PC-9 (cell line): ENCODE data around the gene USP24. TPM values are rescaled to one million over a fixed set of nuclear protein-coding genes. Genes with fewer than 3 reads are reported as not detected.

ENCODE experiments used
- BruUV-seq: library from RNA; stranded (reverse); fragments of 400-500 nt; replicated peaks from 2 replicates; lab custom pipeline; 2021; lab: Mats Ljungman, UMichigan
- CTCF ChIA-PET: fragments of 300-600 bp; sonication (Branson Sonifier 250); formaldehyde crosslinking; loops from one replicate; lab custom pipeline; 2022; ENCODE audit warnings: antibody characterized with exemption; lab: Charles Lee
- POLR2A ChIA-PET: fragments of 300-600 bp; sonication (Branson Sonifier 250); formaldehyde crosslinking; loops from one replicate; lab custom pipeline; 2022; ENCODE audit warnings: antibody characterized with exemption; ENCODE audit not compliant: unreplicated experiment; lab: Charles Lee
- DNase-seq, 2 experiments: peaks; one replicate each; pipeline versions ENCODE4 v3.0.0 to v3.0.0-alpha.2; 2015 to 2022; ENCODE audit warnings: mixed read lengths in 1 of 2
- H2AFZ ChIP-seq: fragments of 200-600 bp; sonication (generic); 2 replicates; pipeline ENCODE4 v1.8.1; 2017; ENCODE audit warnings: antibody characterized with exemption
- H3F3A ChIP-seq: fragments of 200-600 bp; sonication (generic); 2 replicates; pipeline ENCODE4 v1.8.1; 2017; ENCODE audit warnings: antibody characterized with exemption, mild to moderate bottlenecking, low read depth; ENCODE audit not compliant: insufficient read depth
- H3K27ac ChIP-seq: fragments of 200-600 bp; sonication (generic); 2 replicates; pipeline ENCODE4 v1.6.1; 2016; ENCODE audit warnings: mixed run types
- H3K27me3 ChIP-seq: fragments of 200-600 bp; sonication (generic); 2 replicates; pipeline ENCODE4 v1.6.1; 2016; ENCODE audit warnings: low read depth, mixed run types; ENCODE audit not compliant: insufficient read depth
- H3K36me3 ChIP-seq: fragments of 200-600 bp; sonication (generic); 2 replicates; pipeline ENCODE4 v1.6.1; 2016; ENCODE audit warnings: low read depth, mixed run types
- H3K4me1 ChIP-seq: fragments of 200-600 bp; sonication (generic); replicated peaks from 2 replicates; pipeline ENCODE4 v1.6.1; 2016; ENCODE audit warnings: mixed run types; ENCODE audit not compliant: insufficient read depth
- H3K4me2 ChIP-seq: fragments of 200-600 bp; sonication (generic); 2 replicates; pipeline ENCODE4 v1.6.1; 2017; ENCODE audit warnings: mixed run types
- H3K4me3 ChIP-seq: fragments of 200-600 bp; sonication (generic); 2 replicates; pipeline ENCODE4 v1.6.1; 2016; ENCODE audit warnings: mixed run types
- H3K79me2 ChIP-seq: fragments of 200-600 bp; sonication (generic); 2 replicates; pipeline ENCODE4 v1.6.1; 2017; ENCODE audit warnings: low read depth, mixed run types
- H3K9me2 ChIP-seq: fragments of 200-600 bp; sonication (generic); 2 replicates; pipeline ENCODE4 v1.8.1; 2017; ENCODE audit warnings: mild to moderate bottlenecking; ENCODE audit not compliant: insufficient read depth
- H3K9me3 ChIP-seq: fragments of 200-600 bp; sonication (generic); 2 replicates; pipeline ENCODE4 v1.8.1; 2016; ENCODE audit warnings: low read depth; ENCODE audit not compliant: insufficient read depth
- H4K20me1 ChIP-seq: fragments of 200-600 bp; sonication (generic); 2 replicates; pipeline ENCODE4 v1.8.1; 2017; ENCODE audit not compliant: insufficient read depth
- EZH2 ChIP-seq: fragments of 200-600 bp; sonication (generic); IDR thresholded peaks from 2 replicates; pipeline ENCODE4 v1.8.0; 2017; ENCODE audit warnings: antibody characterized with exemption, low read depth
- intact Hi-C: fragments of 100-400 bp; cut with micrococcal nuclease; formaldehyde crosslinking; loops from one replicate; pipeline ENCODE4 v1.10.0; 2022; ENCODE audit not compliant: unreplicated experiment
- total RNA-seq: library from RNA; stranded (reverse); gene quantifications from 2 replicates; pipeline ENCODE4 v1.2.3, GENCODE V29; 2021
- TF ChIP-seq, protein P1 (sequence below): fragments of 200-600 bp; sonication (generic); conservative IDR thresholded peaks from 2 replicates; pipeline ENCODE4 v1.6.1; 2017; ENCODE audit warnings: mixed run types, antibody characterized with exemption, mild to moderate bottlenecking, moderate library complexity

USP24 gene
- total RNA-seq, 1 experiment from 2014 or later: 61.0 TPM

DNA sequence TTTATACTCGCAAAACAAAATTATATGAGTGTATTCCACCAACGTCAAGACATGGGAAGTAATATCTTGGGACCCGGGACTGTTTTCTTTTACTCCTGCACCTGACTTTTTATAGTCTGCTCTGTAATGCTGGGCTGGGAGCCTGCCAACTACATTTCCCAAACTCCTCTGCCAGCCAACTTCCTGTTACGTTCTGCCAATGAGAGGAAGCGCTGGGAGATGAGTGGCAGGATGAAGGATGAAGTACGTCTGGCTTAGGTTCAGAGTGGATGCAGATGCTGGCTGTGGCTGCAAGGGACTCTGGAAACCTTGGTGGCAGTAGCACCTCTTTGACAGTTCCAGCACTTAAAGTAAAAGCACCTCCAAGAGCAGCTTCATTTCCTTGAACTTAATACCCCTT is 59.6 kb downstream of the USP24 start:
- DNase-seq: no peak
- H3K36me3 ChIP-seq: peaks cover 37% of the 10 kb centered on the region
- H3K4me2 ChIP-seq: no peak overlapping the region

GRCh38 chr1:55154616-55155015 is 60.5 kb downstream of the USP24 start:
- Histone ChIP-seq H3K27ac (no peak overlapping the region), H4K20me1 (no peaks in the 10 kb centered on the region; the same call in 1 of the 2 replicates), H3K4me3 (no peak overlapping the region), H3K9me2 (no peaks in the 10 kb centered on the region), H3K27me3 (no peaks in the 10 kb centered on the region), H2AFZ (no peak overlapping the region), H3K36me3 (peaks cover 34% of the 10 kb centered on the region), H3K4me2 (no peak overlapping the region), H3K4me1 (no peaks in the 10 kb centered on the region), H3K79me2 (no peaks in the 10 kb centered on the region), H3K9me3 (no peaks in the 10 kb centered on the region), H3F3A (peaks cover 18% of the 10 kb centered on the region; the same call in 1 of the 2 replicates)
- no TSS peak for BruUV-seq
- POLR2A ChIA-PET: no interaction called here
- intact Hi-C loops: no loop called here
- TF ChIP-seq, protein P1, sequence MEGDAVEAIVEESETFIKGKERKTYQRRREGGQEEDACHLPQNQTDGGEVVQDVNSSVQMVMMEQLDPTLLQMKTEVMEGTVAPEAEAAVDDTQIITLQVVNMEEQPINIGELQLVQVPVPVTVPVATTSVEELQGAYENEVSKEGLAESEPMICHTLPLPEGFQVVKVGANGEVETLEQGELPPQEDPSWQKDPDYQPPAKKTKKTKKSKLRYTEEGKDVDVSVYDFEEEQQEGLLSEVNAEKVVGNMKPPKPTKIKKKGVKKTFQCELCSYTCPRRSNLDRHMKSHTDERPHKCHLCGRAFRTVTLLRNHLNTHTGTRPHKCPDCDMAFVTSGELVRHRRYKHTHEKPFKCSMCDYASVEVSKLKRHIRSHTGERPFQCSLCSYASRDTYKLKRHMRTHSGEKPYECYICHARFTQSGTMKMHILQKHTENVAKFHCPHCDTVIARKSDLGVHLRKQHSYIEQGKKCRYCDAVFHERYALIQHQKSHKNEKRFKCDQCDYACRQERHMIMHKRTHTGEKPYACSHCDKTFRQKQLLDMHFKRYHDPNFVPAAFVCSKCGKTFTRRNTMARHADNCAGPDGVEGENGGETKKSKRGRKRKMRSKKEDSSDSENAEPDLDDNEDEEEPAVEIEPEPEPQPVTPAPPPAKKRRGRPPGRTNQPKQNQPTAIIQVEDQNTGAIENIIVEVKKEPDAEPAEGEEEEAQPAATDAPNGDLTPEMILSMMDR: no peak
- no peak for TF ChIP-seq EZH2
- no peak for DNase-seq
- CTCF ChIA-PET: no interaction called here

More for the DNA sequence above, 59.6 kb downstream of the USP24 start:
- H4K20me1 ChIP-seq: no peaks in the 10 kb centered on the region; the same call in 1 of the 2 replicates
- peaks cover 18% of the 10 kb centered on the region; the same call in 1 of the 2 replicates for H3F3A ChIP-seq
- H3K4me1 ChIP-seq: no peaks in the 10 kb centered on the region
- no TSS peak for BruUV-seq
- no peak overlapping the region for H2AFZ ChIP-seq
- H3K4me3 ChIP-seq: no peak overlapping the region
- H3K79me2 ChIP-seq: no peaks in the 10 kb centered on the region
- intact Hi-C loops: no loop called here
- H3K27me3 ChIP-seq: no peaks in the 10 kb centered on the region
- ChIA-PET POLR2A (no interaction called here), CTCF (no interaction called here)
- no peak for TF ChIP-seq EZH2
- TF ChIP-seq, protein P1: no peak
- H3K27ac ChIP-seq: no peak overlapping the region
- H3K9me2 ChIP-seq: no peaks in the 10 kb centered on the region
- no peaks in the 10 kb centered on the region for H3K9me3 ChIP-seq

- Histone ChIP-seq H3K4me3 (no peak overlapping the region), H4K20me1 (no peaks in the 10 kb centered on the region; the same call in 1 of the 2 replicates), H3K27ac (no peak overlapping the region), H3K79me2 (no peaks in the 10 kb centered on the region), H3K36me3 (peaks cover 36% of the 10 kb centered on the region), H3K4me2 (no peak overlapping the region), H3K9me3 (no peaks in the 10 kb centered on the region), H3F3A (peaks cover 17% of the 10 kb centered on the region), H2AFZ (no peak overlapping the region), H3K9me2 (no peaks in the 10 kb centered on the region), H3K4me1 (no peaks in the 10 kb centered on the region), H3K27me3 (no peaks in the 10 kb centered on the region)
- intact Hi-C loops: no loop called here
- CTCF ChIA-PET: no interaction called here
- POLR2A ChIA-PET: no interaction called here
- BruUV-seq: no TSS peak
- TF ChIP-seq EZH2: no peak
- TF ChIP-seq, protein P1: no peak
- no peak for DNase-seq
Measured at GRCh38 chr1:55153031-55153430, 62.1 kb downstream of the USP24 start.
